HG03108 (cell line): ENCODE measurements around the gene TEKTIP1.

Source experiments
- ATAC-seq: cut with Tn5 transposase; IDR thresholded peaks from one replicate; pipeline ENCODE4 v1.9.1; 2021; ENCODE audit warnings: moderate library complexity; ENCODE audit not compliant: unreplicated experiment

TEKTIP1 gene

GRCh38 chr19:3538965-3539755, at the start of gene TEKTIP1:
TSS of gene TEKTIP1 (plus strand) at chr19:3539174. CDS start at chr19:3539178, 4 bp downstream.
- ATAC-seq, result no peak

- ATAC-seq, result no peak
Observed at GRCh38 chr19:3491396-3492119, 47.4 kb upstream of the TEKTIP1 start.

- no peak for ATAC-seq
Observed at GRCh38 chr19:3492131-3492839, 46.7 kb upstream of the TEKTIP1 start.

- ATAC-seq, result no peak
Observed at GRCh38 chr19:3492919-3493318, 46.1 kb upstream of the TEKTIP1 start.

GRCh38 chr19:3493651-3494050, 45.3 kb upstream of the TEKTIP1 start:
- ATAC-seq, result no peak

GRCh38 chr19:3494051-3494450, 44.9 kb upstream of the TEKTIP1 start:
- ATAC-seq, result no peak

- no peak for ATAC-seq
Observed at GRCh38 chr19:3494559-3494958, 44.4 kb upstream of the TEKTIP1 start.

GRCh38 chr19:3496392-3497273, 42.3 kb upstream of the TEKTIP1 start:
- ATAC-seq, result no peak

GRCh38 chr19:3497757-3498520, 41.0 kb upstream of the TEKTIP1 start:
- no peak for ATAC-seq

- no peak for ATAC-seq
Observed at GRCh38 chr19:3499738-3500428, 39.1 kb upstream of the TEKTIP1 start.

GRCh38 chr19:3500429-3501101, 38.4 kb upstream of the TEKTIP1 start, which contains the start of gene DOHH:
TSS of gene DOHH (minus strand) at chr19:3500674. CDS start at chr19:3496814, 3,860 bp downstream.
- peak; percentile 84 for ATAC-seq

GRCh38 chr19:3501780-3502179, 37.2 kb upstream of the TEKTIP1 start:
- no peak for ATAC-seq

GRCh38 chr19:3503036-3503572, 35.9 kb upstream of the TEKTIP1 start:
- ATAC-seq, result no peak

GRCh38 chr19:3504735-3505134, 34.2 kb upstream of the TEKTIP1 start:
- ATAC-seq, result no peak

- ATAC-seq, result peak; percentile 83
Observed at GRCh38 chr19:3505598-3506383, 33.2 kb upstream of the TEKTIP1 start, which contains the start of gene FZR1. TSS of gene FZR1 (plus strand) at chr19:3506311. CDS start at chr19:3522990, 16,679 bp downstream.

GRCh38 chr19:3506384-3507340, 32.3 kb upstream of the TEKTIP1 start:
- peak; percentile 8 for ATAC-seq
